Heart left ventricle (tissue), 16 donors: ENCODE results near the gene SORL1-AS1.

Experiments
- ATAC-seq, 4 donors: fragments of 200-7000 bp; cut with Tn5 transposase; one replicate each; pipeline ENCODE4 v1.9.1; 2020 to 2022; ENCODE audit warnings: moderate library complexity in 4 of 4, mild to moderate bottlenecking in 3 of 4, moderate number of reproducible peaks in 1 of 4
- DNase-seq, 5 donors: peaks; one replicate each; pipeline ENCODE4 v3.0.0-alpha.2; 2020
- H3K27ac ChIP-seq, 12 donors: fragments of 200-600 bp; sonication (generic) in 4 of 12; one replicate each; pipeline versions ENCODE4 v1.5.0 to v1.8.0; 2016 to 2022; ENCODE audit warnings: mild to moderate bottlenecking in 2 of 12
- H3K27me3 ChIP-seq, 9 donors: fragments of 200-600 bp; sonication (generic) in 2 of 9; one replicate each; pipeline versions ENCODE4 v1.5.1 to v1.8.0; 2016 to 2022; ENCODE audit warnings: mild to moderate bottlenecking in 3 of 9
- H3K36me3 ChIP-seq, 9 donors: fragments of 200-600 bp; sonication (generic) in 2 of 9; one replicate each; pipeline versions ENCODE4 v1.5.0 to v1.8.0; 2018 to 2022; ENCODE audit warnings: mild to moderate bottlenecking in 2 of 9
- H3K4me1 ChIP-seq, 12 donors: fragments of 200-600 bp; sonication (generic) in 4 of 12; one replicate each; pipeline versions ENCODE4 v1.5.0 to v1.8.0; 2016 to 2022; ENCODE audit warnings: mild to moderate bottlenecking in 3 of 12
- H3K4me3 ChIP-seq, 12 donors: fragments of 200-600 bp; sonication (generic) in 4 of 12; one replicate each; pipeline versions ENCODE4 v1.5.0 to v1.8.0; 2017 to 2022; ENCODE audit warnings: mild to moderate bottlenecking in 9 of 12, moderate library complexity in 4 of 12
- H3K9me3 ChIP-seq, 12 donors: fragments of 200-600 bp; sonication (generic) in 4 of 12; one replicate each; pipeline versions ENCODE4 v1.5.0 to v1.8.0; 2016 to 2022; ENCODE audit warnings: mild to moderate bottlenecking in 1 of 12
- CTCF ChIP-seq, 12 donors: fragments of 200-600 bp; sonication (generic) in 4 of 12; IDR thresholded peaks; one replicate each; pipeline versions ENCODE4 v1.5.0 to v1.8.0; 2018 to 2022; ENCODE audit warnings: antibody characterized with exemption in 12 of 12, mild to moderate bottlenecking in 5 of 12
- POLR2A ChIP-seq, 2 donors: fragments of 450-650 bp; IDR thresholded peaks; one replicate each; pipeline ENCODE4 v1.6.1; 2017; ENCODE audit warnings: antibody characterized with exemption in 2 of 2, mild to moderate bottlenecking in 2 of 2, moderate library complexity in 2 of 2
- WGBS, 4 donors: extraction: QIAGEN DNeasy Blood & Tissue Kit in 2 of 4; methylation state at CpG; one replicate each; pipeline versions ENCODE4 v1.1.5 to v1.1.7; 2013 to 2018; 5-methylcytosine and 5-hydroxymethylcytosine counted together
- intact Hi-C, 10 donors: fragments of 100-400 bp; cut with DNase I; formaldehyde crosslinking; loops; one replicate each; pipeline versions ENCODE4 v1.11.1 to v1.14.2; 2022
- donor health status: ischemic (EF 13 %, LVEDD 7.1; RV severe dilation, severe dysfunction).
- donor health status: healthy with polysubstance abuse.
- donor health status: DM: no; HTN: yes; CAD: no.
- donor health status: DM: no; HTN: no; CAD: no.
- donor health status: ischemic (EF 25% LVEDD 6.9; RV normal size, moderate dysfunction).
- donor health status: ischemic (EF 25% LVEDD 5.7; RV mildly dilated, moderate dysfunction).
- donor health status: healthy.
- donor health status: DM: yes; HTN: yes; CAD: no.
- donor health status: ischemic (EF 35%, LVEDD 5.7; RV mildly dilated, moderate dysfunction).
- donor health status: nonischemic (EF 11% LVEDD 7.7; RV severe dilation, severe dysfunction).
- donor health status: DM: yes; HTN: yes; CAD: no.
- donor health status: PGD.
- donor health status: ischemic (EF 29% LVEDD 5.4; RV normal size, mild dysfunction).
- donor health status: nonischemic (EF 23%, LVEDD 6.1; RV moderate dilation, normal function).

The SORL1-AS1 gene

DNA sequence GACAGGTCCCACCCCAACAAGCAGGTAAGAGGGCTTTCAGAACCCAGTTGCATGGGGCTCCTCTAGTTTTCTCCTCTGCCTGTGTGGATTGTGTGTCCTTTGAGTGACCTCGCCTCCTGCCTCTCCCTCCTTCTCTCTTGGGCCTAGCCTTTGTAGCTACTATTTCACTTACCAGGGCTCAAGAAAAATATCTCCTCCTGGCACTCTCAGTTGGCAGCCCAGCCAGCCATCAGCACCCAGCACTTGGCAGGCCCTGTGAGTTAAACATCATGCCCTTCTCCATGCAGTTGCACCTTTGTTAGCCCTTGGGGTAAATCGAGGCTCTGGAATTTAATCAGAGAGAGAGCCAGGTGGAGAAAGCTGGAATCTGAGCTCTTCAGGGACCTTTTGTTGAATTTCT, 35.4 kb upstream of the SORL1-AS1 start:
- Histone ChIP-seq H3K4me1 (peaks cover 0 to 13% (median 0%) of the 10 kb centered on the region in 12 donors), H3K27ac (no peak overlapping the region), H3K9me3 (no peaks in the 10 kb centered on the region), H3K27me3 (no peaks in the 10 kb centered on the region), H3K4me3 (no peak overlapping the region), H3K36me3 (peaks cover 0 to 21% (median 0%) of the 10 kb centered on the region in 9 donors)
- intact Hi-C loops = no loop called here
- TF ChIP-seq POLR2A (IDR thresholded peaks at IDR 0.05) (no peak), CTCF (IDR thresholded peaks at IDR 0.05) (no peak)
- ATAC-seq = peak in 2 of 4 donors; percentile 42 to 68
- DNase-seq = peak in 1 of 5 donors; percentile 42
- 59 to 73% (median 63%) methylated on average over 2 of the region's 2 CpGs for WGBS, 4 donors

DNA sequence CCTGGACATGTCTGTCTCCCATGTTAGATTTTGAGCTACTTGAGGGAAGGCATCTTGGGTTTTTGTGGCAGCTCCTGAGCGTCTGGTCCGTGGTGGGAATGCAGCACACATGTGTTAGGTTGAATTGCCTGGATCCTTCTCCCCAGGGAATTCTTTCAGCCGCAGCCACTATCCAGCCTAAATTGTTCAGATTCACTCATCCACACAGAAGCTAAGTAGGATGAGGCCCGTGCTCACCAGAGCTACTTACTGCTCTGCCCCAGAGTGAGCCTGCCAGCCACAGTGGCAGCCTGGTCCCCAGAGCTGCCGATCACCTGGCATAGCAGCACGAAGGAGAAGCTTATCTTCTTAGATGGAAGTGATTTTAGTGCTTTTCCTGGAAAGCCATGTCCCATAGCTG, 34.4 kb upstream of the SORL1-AS1 start:
- intact Hi-C loops = no loop called here
- DNase-seq = no peak
- Histone ChIP-seq H3K4me1 (peaks cover 0 to 22% (median 0%) of the 10 kb centered on the region in 12 donors), H3K27ac (no peak overlapping the region), H3K9me3 (no peaks in the 10 kb centered on the region), H3K36me3 (peaks cover 0 to 21% (median 0%) of the 10 kb centered on the region in 9 donors), H3K4me3 (no peak overlapping the region), H3K27me3 (no peaks in the 10 kb centered on the region)
- WGBS, 4 donors = 70 to 75% (median 75%) methylated on average over 5 to 6 of the region's 6 CpGs
- ATAC-seq = no peak
- no peak for TF ChIP-seq POLR2A (IDR thresholded peaks at IDR 0.05)
- TF ChIP-seq CTCF (IDR thresholded peaks at IDR 0.05) = no peak

DNA sequence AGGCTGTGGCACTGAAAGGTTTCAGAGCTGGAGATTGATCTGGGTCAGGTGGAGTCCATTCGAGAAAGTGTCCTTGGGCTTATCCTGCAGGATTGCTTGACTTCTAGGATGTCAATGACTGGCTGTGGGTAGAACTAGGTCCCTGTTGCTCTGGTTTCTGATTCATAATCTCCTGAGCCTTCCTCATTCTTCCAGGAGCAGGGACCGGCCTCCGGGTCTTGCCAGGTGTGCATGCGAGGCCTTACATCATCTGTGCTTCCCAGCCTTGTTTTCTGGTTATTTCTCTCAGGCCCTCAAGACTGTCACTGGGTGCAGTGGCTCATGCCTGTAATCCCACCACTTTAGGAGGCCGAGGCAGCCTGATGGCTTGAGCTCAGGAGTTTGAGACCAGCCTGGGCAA, 33.3 kb upstream of the SORL1-AS1 start:
- Histone ChIP-seq H3K36me3 (peaks cover 0 to 19% (median 0%) of the 10 kb centered on the region in 9 donors), H3K27me3 (no peaks in the 10 kb centered on the region), H3K27ac (no peak overlapping the region), H3K4me1 (peaks cover 0 to 27% (median 0%) of the 10 kb centered on the region in 12 donors), H3K9me3 (no peaks in the 10 kb centered on the region), H3K4me3 (no peak overlapping the region)
- no peak for ATAC-seq
- 86 to 95% (median 93%) methylated on average over 5 of the region's 5 CpGs for WGBS, 4 donors
- DNase-seq = no peak
- no peak for TF ChIP-seq POLR2A (IDR thresholded peaks at IDR 0.05)
- TF ChIP-seq CTCF (IDR thresholded peaks at IDR 0.05) = no peak
- intact Hi-C loops = no loop called here

DNA sequence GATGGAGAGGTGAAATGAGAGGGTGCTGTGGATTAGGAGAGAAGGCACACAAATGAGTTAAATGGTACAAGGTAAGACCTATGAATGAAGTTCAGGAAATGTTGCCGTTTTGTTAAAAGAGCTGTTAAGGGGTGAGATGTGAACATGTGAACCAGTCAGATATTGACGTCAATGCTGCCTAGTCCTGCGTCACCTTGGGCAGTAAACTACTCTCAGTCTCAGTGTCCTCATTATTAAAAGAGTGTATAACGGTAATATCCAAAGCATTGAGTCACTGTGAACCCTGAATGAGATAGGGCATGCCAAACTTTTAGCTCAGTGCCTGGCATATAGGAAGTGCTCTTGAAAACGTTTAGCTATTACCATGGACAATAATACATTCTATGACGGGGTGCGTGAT, 32.4 kb upstream of the SORL1-AS1 start:
- peaks cover 0 to 16% (median 0%) of the 10 kb centered on the region in 9 donors for H3K36me3 ChIP-seq
- no peaks in the 10 kb centered on the region for H3K9me3 ChIP-seq
- H3K27ac ChIP-seq = no peak overlapping the region
- WGBS, 4 donors = 84 to 89% (median 86%) methylated on average over 7 of the region's 7 CpGs
- H3K27me3 ChIP-seq = no peaks in the 10 kb centered on the region
- no peak overlapping the region for H3K4me3 ChIP-seq
- TF ChIP-seq CTCF (IDR thresholded peaks at IDR 0.05) (no peak), POLR2A (IDR thresholded peaks at IDR 0.05) (no peak)
- intact Hi-C loops = no loop called here
- DNase-seq (no peak), ATAC-seq (no peak)
- peaks cover 0 to 27% (median 0%) of the 10 kb centered on the region in 12 donors for H3K4me1 ChIP-seq
